ENCODE results near the gene TRPM3. TPM values are rescaled to one million over a fixed set of nuclear protein-coding genes. Genes with fewer than 3 reads are reported as not detected.

Gene TRPM3
- total and polyA plus RNA-seq, 2 of the 13 experiments (the other 11 are each of a cell fraction or from before 2014, with no cell fraction given): not detected

DNA sequence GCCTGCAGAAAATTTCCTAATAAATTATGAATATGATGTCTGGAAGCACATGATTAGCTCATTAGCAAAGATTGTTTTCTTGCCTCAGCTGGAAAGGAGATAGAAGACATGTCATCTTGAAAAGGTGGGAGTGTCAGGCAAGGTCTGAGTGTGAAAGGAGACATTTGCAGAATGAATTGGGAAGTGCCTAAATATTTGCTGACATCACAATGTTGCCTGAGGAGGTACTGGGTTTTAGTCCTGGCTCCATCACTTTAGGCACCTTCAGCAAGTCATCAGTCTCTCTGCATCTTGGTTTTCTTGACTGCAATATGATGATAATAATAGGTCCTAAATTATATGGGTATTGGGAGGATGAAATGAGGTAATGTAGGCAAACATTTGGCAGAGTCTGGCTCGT is 140.1 kb downstream of the TRPM3 start (continued):
- TF ChIP-seq, protein P1, sequence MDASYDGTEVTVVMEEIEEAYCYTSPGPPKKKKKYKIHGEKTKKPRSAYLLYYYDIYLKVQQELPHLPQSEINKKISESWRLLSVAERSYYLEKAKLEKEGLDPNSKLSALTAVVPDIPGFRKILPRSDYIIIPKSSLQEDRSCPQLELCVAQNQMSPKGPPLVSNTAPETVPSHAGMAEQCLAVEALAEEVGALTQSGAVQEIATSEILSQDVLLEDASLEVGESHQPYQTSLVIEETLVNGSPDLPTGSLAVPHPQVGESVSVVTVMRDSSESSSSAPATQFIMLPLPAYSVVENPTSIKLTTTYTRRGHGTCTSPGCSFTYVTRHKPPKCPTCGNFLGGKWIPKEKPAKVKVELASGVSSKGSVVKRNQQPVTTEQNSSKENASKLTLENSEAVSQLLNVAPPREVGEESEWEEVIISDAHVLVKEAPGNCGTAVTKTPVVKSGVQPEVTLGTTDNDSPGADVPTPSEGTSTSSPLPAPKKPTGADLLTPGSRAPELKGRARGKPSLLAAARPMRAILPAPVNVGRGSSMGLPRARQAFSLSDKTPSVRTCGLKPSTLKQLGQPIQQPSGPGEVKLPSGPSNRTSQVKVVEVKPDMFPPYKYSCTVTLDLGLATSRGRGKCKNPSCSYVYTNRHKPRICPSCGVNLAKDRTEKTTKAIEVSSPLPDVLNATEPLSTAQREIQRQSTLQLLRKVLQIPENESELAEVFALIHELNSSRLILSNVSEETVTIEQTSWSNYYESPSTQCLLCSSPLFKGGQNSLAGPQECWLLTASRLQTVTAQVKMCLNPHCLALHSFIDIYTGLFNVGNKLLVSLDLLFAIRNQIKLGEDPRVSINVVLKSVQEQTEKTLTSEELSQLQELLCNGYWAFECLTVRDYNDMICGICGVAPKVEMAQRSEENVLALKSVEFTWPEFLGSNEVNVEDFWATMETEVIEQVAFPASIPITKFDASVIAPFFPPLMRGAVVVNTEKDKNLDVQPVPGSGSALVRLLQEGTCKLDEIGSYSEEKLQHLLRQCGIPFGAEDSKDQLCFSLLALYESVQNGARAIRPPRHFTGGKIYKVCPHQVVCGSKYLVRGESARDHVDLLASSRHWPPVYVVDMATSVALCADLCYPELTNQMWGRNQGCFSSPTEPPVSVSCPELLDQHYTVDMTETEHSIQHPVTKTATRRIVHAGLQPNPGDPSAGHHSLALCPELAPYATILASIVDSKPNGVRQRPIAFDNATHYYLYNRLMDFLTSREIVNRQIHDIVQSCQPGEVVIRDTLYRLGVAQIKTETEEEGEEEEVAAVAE (CRISPR knock-in tag; IDR thresholded peaks at IDR 0.05; ENCODE audit: borderline replicate concordance): no peak
- TF ChIP-seq REXO4 (CRISPR knock-in tag; IDR thresholded peaks at IDR 0.05; ENCODE audit: borderline replicate concordance) (no peak), ZNF564 (CRISPR knock-in tag; IDR thresholded peaks at IDR 0.05) (no peak), CHCHD3 (CRISPR knock-in tag; IDR thresholded peaks at IDR 0.05) (no peak)

DNA sequence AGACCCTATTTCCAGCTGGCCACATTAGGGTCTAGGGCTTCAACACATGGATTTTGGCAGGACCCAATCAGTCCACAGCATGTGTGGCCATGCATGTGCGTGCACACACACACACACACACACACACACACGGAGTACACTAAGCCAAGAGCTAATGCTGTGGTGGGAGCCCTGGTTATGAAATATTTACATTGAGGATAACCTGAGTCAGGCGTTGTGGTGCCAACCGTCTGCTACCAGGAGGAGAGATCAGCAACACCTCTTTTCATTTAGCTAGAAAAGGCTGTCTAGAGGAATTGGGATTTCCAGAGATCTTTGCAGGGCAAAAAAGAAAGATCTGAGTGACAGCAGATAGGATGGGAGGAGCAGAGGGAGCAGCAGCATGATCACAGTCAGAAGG is 141.5 kb downstream of the TRPM3 start:
- Histone ChIP-seq H3K27me3 (ENCODE audit: control insufficient read depth in 1 of 2, insufficient read depth in 2 of 2, low read length in 2 of 2) (no peaks in the 10 kb centered on the region), H3K9ac (ENCODE audit: insufficient read depth, low read depth, low read length) (no peak overlapping the region), H3K36me3 (replicated peaks in 1 of 2; ENCODE audit: control insufficient read depth in 1 of 2, insufficient read depth in 2 of 2, low read length in 2 of 2) (no peaks in the 10 kb centered on the region), H2AFZ (ENCODE audit: low read length) (no peak overlapping the region), H3K4me3 (replicated peaks in 1 of 3; ENCODE audit: insufficient read depth in 1 of 3, low read depth in 2 of 3, low read length in 3 of 3) (no peak overlapping the region), H3K79me2 (ENCODE audit: insufficient read depth, low read length) (no peaks in the 10 kb centered on the region), H4K20me1 (ENCODE audit: insufficient read depth, low read length) (no peaks in the 10 kb centered on the region), H3K9me3 (ENCODE audit: low read length) (peaks cover 9% of the 10 kb centered on the region; the same call in 1 of the 2 replicates), H3K4me2 (ENCODE audit: low read depth, low read length) (no peak overlapping the region), H3K27ac (ENCODE audit: extremely low read length, insufficient read depth, low read length) (no peak overlapping the region), H3K4me1 (ENCODE audit: insufficient read depth, low read length) (no peaks in the 10 kb centered on the region)
- no TSS peak for BruUV-seq (replicated peaks)
- in situ Hi-C loops (cut with HindIII; ENCODE audit: extremely low pct_ligation_motif_present, low pct_unique_long_range_greater_than_20kb) (loop anchor here (10.0 kb wide), 1 partner anchor 65 kb away; no protein-coding TSS in a partner anchor), intact Hi-C loops (cut with micrococcal nuclease; ENCODE audit: unreplicated experiment) (no loop called here)
- no peak for FAIRE-seq
- no peak for ATAC-seq
- WGBS (ENCODE audit: low lambda C conversion rate): 1% methylated on average over 4 of the region's 4 CpGs
- ChIA-PET CTCF (ENCODE audit: low intra/inter-chr PET ratio, low total read pairs) (no interaction called here), POLR2A (no interaction called here)
- no peak for DNase-seq (ENCODE audit: low spot score)
- TF ChIP-seq ZSCAN12 (CRISPR knock-in tag; IDR thresholded peaks at IDR 0.05) (no peak), TCF7 (IDR thresholded peaks at IDR 0.05; ENCODE audit: low read depth) (no peak), CCAR2 (optimal IDR thresholded peaks at IDR 0.05; ENCODE audit: low read depth, low read length) (no peak), NFE2L2 (IDR thresholded peaks at IDR 0.05; ENCODE audit: low read length) (no peak), ZNF138 (CRISPR knock-in tag; IDR thresholded peaks at IDR 0.05; ENCODE audit: low read depth) (no peak), ZSCAN31 (CRISPR knock-in tag; IDR thresholded peaks at IDR 0.05; ENCODE audit: low read depth) (no peak), ZNF589 (CRISPR knock-in tag; conservative IDR thresholded peaks at IDR 0.05) (no peak), ZFYVE20 (CRISPR knock-in tag; IDR thresholded peaks at IDR 0.05; ENCODE audit: borderline replicate concordance, low read depth) (no peak)
- TF ChIP-seq, protein P2, sequence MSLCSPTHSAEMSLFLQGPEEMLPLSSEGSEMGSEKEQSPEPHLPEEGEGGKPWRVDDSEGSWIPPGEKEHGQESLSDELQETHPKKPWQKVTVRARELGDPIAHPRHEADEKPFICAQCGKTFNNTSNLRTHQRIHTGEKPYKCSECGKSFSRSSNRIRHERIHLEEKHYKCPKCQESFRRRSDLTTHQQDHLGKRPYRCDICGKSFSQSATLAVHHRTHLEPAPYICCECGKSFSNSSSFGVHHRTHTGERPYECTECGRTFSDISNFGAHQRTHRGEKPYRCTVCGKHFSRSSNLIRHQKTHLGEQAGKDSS (CRISPR knock-in tag; IDR thresholded peaks at IDR 0.05; ENCODE audit: borderline replicate concordance, low read depth): no peak
- TF ChIP-seq, protein P3, sequence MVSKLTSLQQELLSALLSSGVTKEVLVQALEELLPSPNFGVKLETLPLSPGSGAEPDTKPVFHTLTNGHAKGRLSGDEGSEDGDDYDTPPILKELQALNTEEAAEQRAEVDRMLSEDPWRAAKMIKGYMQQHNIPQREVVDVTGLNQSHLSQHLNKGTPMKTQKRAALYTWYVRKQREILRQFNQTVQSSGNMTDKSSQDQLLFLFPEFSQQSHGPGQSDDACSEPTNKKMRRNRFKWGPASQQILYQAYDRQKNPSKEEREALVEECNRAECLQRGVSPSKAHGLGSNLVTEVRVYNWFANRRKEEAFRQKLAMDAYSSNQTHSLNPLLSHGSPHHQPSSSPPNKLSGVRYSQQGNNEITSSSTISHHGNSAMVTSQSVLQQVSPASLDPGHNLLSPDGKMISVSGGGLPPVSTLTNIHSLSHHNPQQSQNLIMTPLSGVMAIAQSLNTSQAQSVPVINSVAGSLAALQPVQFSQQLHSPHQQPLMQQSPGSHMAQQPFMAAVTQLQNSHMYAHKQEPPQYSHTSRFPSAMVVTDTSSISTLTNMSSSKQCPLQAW (CRISPR knock-in tag; IDR thresholded peaks at IDR 0.05): no peak
- TF ChIP-seq, protein P4, sequence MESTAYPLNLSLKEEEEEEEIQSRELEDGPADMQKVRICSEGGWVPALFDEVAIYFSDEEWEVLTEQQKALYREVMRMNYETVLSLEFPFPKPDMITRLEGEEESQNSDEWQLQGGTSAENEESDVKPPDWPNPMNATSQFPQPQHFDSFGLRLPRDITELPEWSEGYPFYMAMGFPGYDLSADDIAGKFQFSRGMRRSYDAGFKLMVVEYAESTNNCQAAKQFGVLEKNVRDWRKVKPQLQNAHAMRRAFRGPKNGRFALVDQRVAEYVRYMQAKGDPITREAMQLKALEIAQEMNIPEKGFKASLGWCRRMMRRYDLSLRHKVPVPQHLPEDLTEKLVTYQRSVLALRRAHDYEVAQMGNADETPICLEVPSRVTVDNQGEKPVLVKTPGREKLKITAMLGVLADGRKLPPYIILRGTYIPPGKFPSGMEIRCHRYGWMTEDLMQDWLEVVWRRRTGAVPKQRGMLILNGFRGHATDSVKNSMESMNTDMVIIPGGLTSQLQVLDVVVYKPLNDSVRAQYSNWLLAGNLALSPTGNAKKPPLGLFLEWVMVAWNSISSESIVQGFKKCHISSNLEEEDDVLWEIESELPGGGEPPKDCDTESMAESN (CRISPR knock-in tag; conservative IDR thresholded peaks at IDR 0.05): no peak

All from HepG2 (cell line).